ENCODE results near the gene MAT2B.

DNA sequence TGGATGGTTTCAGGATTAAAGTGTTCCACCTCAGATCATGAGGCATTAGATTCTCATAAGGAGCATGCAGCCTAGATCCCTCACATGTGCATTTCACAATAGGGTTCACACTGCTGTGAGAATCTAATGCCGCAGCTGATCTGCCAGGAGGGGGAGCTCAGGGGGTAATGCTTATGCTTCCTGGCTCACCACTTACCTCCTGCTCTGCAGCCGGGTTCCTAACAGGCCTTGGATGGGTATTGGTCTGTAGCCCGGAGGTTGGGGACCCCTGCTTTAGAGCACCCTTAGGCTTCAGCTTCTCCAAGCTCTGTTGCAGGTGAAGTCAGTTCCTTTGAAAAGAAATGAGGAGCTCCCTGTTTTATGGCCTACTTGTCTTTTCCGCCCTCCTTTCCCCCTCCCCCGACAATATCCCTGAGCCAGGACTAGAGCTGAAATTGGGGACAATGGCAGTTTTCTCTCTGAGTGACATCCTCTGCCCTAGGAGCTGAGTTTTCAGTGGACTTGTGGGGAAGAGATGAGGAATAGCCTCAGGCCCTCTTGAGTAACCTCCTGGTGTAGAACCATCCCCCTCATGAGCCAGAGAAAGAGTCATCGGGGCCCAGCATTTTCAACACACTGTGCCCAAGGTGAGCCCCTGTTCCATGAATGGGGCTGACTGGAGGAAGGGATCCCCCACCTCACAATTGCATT is 16.2 kb upstream of the MAT2B start:
- TF ChIP-seq, protein P1, sequence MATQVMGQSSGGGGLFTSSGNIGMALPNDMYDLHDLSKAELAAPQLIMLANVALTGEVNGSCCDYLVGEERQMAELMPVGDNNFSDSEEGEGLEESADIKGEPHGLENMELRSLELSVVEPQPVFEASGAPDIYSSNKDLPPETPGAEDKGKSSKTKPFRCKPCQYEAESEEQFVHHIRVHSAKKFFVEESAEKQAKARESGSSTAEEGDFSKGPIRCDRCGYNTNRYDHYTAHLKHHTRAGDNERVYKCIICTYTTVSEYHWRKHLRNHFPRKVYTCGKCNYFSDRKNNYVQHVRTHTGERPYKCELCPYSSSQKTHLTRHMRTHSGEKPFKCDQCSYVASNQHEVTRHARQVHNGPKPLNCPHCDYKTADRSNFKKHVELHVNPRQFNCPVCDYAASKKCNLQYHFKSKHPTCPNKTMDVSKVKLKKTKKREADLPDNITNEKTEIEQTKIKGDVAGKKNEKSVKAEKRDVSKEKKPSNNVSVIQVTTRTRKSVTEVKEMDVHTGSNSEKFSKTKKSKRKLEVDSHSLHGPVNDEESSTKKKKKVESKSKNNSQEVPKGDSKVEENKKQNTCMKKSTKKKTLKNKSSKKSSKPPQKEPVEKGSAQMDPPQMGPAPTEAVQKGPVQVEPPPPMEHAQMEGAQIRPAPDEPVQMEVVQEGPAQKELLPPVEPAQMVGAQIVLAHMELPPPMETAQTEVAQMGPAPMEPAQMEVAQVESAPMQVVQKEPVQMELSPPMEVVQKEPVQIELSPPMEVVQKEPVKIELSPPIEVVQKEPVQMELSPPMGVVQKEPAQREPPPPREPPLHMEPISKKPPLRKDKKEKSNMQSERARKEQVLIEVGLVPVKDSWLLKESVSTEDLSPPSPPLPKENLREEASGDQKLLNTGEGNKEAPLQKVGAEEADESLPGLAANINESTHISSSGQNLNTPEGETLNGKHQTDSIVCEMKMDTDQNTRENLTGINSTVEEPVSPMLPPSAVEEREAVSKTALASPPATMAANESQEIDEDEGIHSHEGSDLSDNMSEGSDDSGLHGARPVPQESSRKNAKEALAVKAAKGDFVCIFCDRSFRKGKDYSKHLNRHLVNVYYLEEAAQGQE (IDR thresholded peaks at IDR 0.05; ENCODE audit: insufficient replicate concordance, low read depth) = no peak
- TF ChIP-seq, protein P2, sequence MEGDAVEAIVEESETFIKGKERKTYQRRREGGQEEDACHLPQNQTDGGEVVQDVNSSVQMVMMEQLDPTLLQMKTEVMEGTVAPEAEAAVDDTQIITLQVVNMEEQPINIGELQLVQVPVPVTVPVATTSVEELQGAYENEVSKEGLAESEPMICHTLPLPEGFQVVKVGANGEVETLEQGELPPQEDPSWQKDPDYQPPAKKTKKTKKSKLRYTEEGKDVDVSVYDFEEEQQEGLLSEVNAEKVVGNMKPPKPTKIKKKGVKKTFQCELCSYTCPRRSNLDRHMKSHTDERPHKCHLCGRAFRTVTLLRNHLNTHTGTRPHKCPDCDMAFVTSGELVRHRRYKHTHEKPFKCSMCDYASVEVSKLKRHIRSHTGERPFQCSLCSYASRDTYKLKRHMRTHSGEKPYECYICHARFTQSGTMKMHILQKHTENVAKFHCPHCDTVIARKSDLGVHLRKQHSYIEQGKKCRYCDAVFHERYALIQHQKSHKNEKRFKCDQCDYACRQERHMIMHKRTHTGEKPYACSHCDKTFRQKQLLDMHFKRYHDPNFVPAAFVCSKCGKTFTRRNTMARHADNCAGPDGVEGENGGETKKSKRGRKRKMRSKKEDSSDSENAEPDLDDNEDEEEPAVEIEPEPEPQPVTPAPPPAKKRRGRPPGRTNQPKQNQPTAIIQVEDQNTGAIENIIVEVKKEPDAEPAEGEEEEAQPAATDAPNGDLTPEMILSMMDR (IDR thresholded peaks at IDR 0.05; ENCODE audit: insufficient read depth, low read length) = peak; percentile 6
- no peak for TF ChIP-seq SPI1 (IDR thresholded peaks at IDR 0.05; ENCODE audit: borderline replicate concordance, low read depth)
- TF ChIP-seq POLR2AphosphoS5 (IDR thresholded peaks at IDR 0.05; ENCODE audit: low read depth) = no peak
- TF ChIP-seq GABPA (IDR thresholded peaks at IDR 0.05; ENCODE audit: low read depth) = no peak

Measured in HL-60 (cell line).